Tibial nerve (tissue), 3 donors: ENCODE measurements around the gene FOLR3.

Experiments used
- POLR2A ChIP-seq, 2 donors: fragments of 450-650 bp; IDR thresholded peaks; one replicate each; pipeline ENCODE4 v1.6.1; 2017; ENCODE audit warnings: antibody characterized with exemption in 2 of 2, mild to moderate bottlenecking in 2 of 2, moderate library complexity in 2 of 2
- TF ChIP-seq, protein P1 (sequence below), 5 experiments: fragments of 200-600 bp in 3 of 5; fragments of 450-650 bp in 2 of 5; sonication (generic) in 3 of 5; IDR thresholded peaks; one replicate each; pipeline ENCODE4 v1.5.1; 2016 to 2019; ENCODE audit warnings: antibody characterized with exemption in 5 of 5, mild to moderate bottlenecking in 3 of 5, moderate library complexity in 2 of 5

DNA sequence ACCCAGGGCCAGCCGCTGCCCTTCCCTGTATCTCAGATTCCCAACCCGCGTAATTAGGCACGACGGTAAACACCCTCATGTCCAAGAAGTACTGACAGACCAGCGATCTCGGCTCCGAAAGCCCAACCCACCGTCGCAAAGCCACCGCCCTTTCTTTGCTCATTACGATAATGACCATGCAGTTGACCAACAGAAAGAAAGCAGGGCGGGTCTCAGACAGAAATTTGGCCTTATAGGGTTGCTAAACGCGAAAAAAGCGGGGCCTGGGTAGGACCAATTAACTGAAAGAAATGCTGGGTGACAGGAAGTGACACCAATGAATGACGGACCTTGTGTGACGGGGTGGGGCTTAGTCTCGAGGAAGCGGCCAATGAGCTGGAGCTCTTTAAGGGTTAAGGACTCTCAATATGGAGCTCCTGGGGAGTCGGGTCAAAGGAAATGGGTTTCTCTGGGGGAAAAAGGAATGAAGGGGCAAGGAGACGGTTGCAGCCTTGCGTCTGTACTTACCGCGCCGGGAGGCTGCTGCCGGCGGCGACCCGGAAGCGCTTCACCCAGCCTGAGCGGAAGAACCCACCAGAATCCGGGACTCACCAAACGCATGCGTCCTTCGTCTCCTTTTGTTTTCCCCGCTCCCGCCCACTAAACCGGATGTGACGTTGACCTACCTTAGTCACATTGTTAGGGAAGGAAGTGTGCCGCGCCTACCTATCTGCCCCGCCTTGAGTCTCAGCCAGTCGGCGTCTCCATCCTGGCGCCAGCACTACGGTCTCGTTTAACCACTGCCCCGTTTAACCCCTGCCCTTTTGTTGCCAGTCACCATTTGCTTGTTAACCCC is 23.2 kb upstream of the FOLR3 start, which contains the start of gene ANAPC15:
- TF ChIP-seq, protein P1, sequence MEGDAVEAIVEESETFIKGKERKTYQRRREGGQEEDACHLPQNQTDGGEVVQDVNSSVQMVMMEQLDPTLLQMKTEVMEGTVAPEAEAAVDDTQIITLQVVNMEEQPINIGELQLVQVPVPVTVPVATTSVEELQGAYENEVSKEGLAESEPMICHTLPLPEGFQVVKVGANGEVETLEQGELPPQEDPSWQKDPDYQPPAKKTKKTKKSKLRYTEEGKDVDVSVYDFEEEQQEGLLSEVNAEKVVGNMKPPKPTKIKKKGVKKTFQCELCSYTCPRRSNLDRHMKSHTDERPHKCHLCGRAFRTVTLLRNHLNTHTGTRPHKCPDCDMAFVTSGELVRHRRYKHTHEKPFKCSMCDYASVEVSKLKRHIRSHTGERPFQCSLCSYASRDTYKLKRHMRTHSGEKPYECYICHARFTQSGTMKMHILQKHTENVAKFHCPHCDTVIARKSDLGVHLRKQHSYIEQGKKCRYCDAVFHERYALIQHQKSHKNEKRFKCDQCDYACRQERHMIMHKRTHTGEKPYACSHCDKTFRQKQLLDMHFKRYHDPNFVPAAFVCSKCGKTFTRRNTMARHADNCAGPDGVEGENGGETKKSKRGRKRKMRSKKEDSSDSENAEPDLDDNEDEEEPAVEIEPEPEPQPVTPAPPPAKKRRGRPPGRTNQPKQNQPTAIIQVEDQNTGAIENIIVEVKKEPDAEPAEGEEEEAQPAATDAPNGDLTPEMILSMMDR (IDR thresholded peaks at IDR 0.05): peak in 1 of 5 experiments; percentile 26
- peak; percentile 97 to 99 for TF ChIP-seq POLR2A (IDR thresholded peaks at IDR 0.05)
